Hematopoietic multipotent progenitor cell treated with erythropoietin and hydrocortisone succinate and interleukin-3 and kit ligand, for 6 days (in vitro differentiated cells): ENCODE data around the gene MTMR1.
A peak's percentile ranks its signal among the peaks of the same experiment; 100 is the strongest.

ENCODE experiments used
- DNase-seq: peaks from one replicate; pipeline ENCODE4 v3.0.0-alpha.2; 2015

MTMR1 gene

DNA sequence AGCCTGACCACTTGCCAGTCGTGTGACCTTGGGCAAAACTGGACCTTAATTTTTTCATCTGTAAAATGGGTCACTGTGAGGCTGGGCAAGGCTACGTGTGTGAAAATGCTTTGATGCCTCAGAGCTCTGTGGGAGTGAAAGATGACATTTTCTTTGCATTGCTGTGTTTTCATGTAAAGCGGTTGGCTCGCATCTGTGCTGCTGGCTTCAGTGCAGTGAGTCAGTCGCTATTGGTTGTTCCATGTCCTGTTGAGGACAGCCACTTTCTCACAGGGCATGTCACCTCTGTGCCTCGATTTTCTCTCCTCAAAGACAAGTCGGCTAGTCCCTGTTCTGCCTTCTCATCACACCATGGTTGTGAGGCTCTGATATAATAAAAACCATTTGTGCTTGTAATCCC is 4.4 kb downstream of the MTMR1 start:
- no peak for DNase-seq

DNA sequence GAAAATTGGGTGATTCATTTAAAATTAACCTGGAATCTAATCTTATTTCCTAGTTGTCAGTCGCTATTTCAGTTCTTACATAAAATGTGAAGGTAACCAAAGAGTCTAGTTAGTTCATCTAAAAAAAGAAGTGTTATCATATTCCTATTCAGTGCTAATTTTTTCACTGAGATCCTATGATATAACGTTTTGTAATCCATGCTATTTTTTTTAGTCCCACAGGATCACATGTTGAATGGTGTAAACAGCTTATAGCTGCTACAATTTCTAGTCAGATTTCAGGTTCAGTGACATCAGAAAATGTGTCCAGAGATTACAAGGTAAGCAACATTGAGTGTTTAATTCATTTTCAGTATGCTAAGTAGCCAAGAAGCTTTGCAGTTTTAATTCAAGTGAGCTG is 5.8 kb downstream of the MTMR1 start:
- no peak for DNase-seq

DNA sequence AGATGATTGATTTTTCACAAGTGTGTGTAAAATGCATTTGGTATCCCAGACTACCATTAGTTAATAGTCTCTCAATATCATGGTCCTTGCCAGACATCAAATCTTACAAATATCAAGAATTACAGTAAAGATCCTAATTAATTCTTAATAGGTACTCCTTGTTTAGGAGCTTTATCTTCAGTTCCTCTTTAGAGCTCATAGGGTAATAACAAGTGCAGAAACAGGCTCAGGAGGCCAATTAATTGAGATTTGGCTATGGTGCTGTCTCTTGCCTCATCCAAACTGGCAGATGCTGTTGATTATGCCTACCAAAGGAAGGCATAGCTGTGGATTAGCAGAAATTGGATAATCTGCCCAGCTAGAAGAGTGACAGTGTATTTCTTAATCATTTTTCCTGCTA is 6.9 kb downstream of the MTMR1 start:
- no peak for DNase-seq

DNA sequence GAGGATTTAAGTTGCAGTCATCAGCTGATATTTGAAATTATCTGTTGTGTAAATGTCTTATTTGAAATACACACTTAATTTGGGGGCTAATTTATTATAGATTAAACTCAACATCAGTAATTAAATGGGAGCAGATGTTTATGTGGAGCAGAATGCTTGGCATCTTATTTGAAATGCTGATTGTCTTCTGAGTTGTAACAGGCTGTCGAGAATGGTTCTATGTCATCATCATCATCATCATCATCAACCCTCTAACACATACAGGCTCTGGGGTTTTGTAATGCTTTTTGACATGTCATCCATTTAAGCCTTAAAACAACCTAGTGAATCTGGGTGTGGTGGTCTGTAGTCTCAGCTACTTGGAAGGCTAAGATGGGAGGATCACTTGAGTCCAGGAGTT is 8.2 kb downstream of the MTMR1 start:
- no peak for DNase-seq

DNA sequence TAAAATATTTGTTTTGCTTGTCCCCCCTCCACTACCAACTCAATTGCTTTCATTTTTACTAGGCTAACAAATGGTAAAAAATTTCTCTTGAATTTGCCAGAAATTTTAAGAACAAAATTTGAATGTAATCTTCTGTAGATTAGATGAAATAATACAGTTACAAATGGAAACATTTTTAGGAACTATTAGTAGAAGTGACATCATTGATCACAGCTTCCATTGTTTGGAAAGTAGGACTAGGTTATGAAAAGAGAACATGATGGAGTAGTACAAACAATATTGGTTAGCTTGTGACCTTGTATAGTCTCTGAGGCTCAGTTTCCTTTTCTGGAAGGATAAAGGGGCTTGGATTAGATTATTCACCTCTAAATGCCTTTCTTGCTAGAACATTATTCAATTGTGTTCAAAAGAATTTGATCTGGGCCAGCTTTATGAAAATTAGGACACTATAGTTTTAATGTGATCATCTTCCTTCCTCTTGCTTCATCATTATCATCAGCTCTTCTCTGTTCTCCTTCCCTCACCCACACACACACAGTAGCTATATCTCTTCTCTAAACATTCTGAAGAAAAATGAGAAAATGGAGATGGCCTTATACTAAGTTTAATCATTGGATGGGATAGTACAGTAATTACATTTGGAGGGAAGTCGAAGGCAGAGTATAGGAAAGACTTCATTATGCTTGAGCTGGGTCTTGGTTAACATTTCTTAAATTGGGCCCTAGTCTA is 9.9 kb downstream of the MTMR1 start:
- no peak for DNase-seq

DNA sequence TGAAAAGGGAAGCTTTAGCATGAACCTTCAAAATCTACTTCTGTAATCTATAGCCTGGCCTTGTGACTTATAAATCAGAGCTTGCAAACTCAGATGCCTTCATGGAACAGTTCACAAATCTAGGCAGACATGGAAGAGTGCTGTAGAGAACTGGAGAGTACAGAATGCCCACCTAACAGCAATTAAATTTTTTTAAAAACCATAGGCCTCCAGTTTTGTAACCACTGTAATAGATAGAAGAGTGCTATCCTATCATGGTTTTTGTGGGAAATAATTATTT is 10.4 kb downstream of the MTMR1 start:
- no peak for DNase-seq

DNA sequence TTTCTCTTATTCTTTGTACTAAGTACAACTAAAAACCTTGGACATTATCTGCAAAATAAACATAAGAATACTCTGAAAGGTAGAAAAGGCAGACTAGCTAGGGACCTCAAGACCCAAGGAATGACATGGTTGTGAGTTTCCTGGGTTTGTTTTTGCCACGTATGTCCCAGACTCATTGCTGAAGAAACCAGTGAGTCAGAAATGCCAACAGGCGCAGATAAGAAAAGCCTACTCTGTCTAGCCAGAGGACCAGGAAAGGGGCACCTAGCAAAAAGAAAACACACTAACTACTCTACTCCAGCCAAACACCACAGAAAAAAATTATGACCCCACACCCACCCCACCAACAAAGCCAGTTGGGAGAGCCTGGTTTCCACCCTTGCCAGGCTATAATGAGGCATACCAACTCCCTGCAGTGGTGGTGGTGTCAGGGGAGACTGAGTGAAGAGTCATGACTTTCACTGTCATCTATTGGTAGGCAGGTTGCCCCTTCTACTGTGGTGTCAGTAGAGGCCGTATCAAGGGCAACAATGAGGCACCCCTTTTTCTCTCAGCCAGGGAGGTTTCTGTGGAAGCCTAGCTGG is 10.9 kb downstream of the MTMR1 start:
- DNase-seq: no peak

DNA sequence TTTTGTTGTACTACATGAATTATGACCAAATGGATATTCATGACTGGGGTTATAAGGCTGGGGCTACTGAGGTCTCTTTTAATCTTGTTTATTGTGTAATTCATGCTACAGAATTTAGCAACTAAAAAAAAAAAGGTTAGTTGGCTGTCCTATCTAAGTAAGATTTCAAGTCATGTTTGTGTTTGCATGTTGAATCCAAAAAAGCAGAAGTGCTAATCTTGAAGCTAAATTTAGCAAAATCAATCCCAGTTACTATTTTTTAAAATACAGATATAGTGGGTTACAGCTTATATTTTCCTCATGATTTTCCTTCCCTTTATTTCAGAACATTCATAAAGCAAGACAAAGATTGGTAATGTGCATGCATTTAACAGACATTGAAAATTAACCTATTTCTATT is 19.4 kb downstream of the MTMR1 start:
- no peak for DNase-seq

DNA sequence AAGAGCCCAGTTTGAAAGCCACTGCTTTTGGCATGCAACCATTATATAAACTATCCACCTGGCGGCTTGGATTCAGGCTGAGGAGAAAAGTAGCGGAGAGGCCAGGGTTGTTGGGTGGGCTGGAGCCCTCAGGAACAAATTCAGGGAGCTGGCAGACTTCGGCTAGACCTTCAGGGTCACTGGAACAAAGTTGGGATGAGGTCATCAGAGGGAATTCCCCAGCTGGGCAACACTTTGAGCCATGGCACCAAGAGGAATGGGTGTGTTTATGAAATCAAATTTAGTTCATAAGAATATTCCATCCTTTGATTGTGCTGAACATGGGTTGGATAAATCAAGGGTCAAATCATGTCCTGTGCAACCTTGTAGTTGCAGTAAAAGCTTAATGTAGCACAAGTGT is 22.0 kb downstream of the MTMR1 start:
- no peak for DNase-seq

DNA sequence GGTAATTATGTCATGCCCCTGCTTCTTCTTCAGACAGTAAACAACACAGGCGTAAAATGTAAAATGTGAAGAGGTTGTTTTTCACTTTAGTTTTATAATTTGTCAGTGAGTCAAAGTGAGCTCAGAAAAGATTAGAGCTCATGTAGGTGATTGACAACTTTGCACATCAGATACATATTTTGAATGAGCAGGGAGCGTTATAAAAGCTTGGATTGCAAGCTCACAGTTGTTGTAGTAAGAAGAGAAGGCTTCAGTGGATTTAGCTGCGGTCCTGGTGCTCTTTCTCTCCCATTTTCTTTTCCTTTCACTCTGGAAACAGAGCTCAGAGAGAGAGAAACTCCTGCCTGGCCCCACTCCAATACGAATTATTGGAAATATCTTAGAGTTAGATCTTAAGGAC is 26.4 kb downstream of the MTMR1 start:
- DNase-seq: no peak

DNA sequence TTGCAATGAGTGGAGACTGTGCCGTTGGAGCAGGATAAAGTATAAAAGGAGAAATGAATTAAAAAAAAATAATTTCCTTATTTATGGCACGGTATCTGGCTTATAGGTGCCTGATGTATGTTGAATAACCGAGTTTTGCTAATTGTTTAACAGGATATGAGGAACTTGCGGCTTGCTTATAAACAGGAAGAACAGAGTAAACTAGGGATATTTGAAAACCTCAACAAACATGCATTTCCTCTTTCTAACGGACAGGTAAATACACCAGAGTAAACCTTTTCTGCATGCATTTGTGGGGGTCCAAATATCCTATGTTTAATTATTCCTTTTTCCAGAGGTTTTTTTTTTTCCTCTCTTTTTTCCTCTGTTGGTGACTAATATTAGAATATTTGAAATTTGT is 36.8 kb downstream of the MTMR1 start:
- no peak for DNase-seq

DNA sequence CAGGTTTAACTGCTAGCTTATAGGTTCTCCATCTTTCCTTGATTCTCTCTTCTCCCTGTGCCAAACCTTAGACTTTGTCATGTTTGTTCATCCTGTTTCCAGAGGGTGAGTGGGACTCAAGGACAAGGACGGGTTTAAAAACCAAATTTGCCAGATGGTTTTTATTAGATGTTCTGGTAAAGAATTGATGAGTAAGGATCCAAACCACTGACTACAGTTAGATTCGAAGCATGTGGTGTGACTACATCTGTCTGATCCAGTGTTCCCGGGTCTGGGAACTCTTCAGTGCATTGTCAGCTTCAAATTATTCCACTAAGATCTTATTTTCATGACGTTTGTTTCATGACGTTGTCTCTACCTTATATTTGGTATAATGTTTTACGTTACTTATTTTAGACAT is 37.5 kb downstream of the MTMR1 start:
- DNase-seq: no peak

DNA sequence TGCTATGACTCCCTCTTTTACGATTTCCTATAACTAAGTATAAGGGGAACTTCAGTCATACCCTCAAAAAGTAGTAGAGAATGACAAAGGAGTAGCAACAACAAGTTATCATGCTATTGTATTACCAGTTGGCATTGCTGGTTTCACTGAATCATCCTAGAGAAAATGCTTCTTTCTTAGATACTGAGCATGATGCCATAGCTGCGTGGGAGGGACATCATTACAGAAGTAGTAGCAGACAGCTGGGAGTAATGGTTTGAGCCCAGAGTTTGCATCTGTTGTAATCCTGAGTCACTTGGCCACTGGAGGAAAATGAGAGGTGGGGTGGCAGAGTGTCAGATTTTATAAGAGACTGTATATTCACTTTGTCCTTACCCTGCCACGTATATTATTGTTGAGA is 38.6 kb downstream of the MTMR1 start:
- DNase-seq: no peak

DNA sequence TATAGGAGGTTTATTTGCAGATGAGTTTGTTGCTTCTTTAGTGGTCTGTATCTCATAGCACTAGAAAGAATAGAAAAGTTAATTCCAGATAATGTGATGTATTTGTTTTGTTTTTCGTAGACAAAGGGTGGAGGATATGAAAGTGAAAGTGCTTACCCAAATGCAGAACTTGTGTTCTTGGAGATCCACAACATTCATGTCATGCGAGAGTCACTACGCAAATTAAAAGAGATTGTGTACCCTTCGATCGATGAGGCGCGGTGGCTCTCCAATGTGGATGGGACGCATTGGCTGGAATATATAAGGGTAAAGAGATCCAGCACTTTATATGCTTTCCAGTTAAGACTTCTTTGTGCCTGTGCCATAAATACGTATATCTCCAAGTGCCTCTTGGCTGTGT is 43.3 kb downstream of the MTMR1 start:
- DNase-seq: peak; percentile 7

DNA sequence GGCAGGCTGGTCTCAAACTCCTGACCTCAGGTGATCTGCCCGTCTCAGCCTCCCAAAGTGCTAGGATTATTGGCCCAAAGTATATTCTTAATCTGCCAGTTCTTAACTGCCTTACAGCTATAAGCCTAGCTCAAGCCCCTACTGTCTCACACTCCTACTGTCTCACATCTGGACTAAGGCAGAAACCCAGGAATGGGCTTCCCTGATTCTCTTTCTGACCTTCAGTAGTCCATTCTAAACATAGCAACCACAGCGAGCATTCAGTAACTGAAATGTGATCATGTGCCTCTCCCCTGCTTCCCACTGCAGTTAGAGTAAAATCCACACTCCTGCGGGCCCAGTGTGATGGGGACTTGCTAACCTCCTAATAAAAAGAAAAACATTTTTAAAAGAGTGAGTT is 58.9 kb downstream of the MTMR1 start:
- DNase-seq: no peak

DNA sequence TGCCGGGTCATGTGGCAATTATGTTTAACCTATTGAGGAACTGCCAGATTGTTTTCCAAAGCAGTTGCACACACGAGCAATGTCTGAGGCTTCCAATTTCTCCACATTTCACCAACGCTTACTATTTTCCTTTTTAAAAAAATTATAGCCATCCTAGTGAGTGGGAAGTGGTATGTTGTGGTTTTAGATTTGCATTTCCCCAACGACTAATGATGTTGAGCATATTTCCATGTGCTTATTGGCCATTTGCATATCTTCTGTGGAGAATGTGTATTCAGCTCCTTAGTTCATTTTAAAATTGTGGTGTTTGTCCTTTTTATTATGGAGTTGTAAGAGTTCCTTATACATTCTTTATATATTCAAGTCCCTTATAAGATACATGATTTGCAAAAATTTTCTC is 60.2 kb downstream of the MTMR1 start:
- DNase-seq: no peak

DNA sequence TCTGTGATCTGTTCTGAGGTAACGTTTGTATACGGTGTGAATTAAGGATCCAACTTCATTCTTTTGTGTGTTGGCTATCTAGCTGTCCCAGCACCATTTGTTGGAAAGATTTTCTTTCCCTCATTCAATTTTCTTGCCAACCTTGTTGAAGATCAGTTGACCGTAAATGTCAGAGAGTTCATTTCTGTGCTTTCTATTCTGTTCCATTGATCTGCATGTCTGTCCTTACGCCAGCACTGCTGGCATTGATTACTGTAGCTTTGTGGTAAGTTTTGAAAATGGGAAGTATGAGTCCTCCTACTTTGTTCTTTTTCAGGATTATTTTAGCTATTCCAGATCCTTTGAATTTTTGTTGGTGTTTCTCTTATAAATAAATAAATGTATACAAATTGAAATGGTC is 60.8 kb downstream of the MTMR1 start:
- no peak for DNase-seq

DNA sequence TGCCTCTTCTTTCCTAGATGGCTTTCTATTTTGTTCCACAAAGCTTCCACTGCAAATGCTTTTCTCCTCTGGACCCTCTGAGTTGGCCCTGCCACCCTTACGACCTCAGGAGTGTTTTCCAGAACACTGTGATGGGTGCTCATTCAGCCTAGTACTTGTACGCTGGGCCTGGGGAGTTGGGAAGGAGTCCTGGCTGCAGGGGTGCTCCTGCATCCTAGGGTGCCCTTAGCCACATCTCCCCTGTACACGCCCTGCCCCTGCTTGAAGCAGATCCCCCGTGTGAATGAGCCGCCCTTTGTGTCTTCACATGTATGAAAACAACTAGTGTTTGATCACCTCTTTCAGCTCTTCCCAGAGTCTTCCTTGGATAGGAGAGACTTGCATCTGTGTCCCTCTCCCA is 64.2 kb downstream of the MTMR1 start:
- DNase-seq: no peak

DNA sequence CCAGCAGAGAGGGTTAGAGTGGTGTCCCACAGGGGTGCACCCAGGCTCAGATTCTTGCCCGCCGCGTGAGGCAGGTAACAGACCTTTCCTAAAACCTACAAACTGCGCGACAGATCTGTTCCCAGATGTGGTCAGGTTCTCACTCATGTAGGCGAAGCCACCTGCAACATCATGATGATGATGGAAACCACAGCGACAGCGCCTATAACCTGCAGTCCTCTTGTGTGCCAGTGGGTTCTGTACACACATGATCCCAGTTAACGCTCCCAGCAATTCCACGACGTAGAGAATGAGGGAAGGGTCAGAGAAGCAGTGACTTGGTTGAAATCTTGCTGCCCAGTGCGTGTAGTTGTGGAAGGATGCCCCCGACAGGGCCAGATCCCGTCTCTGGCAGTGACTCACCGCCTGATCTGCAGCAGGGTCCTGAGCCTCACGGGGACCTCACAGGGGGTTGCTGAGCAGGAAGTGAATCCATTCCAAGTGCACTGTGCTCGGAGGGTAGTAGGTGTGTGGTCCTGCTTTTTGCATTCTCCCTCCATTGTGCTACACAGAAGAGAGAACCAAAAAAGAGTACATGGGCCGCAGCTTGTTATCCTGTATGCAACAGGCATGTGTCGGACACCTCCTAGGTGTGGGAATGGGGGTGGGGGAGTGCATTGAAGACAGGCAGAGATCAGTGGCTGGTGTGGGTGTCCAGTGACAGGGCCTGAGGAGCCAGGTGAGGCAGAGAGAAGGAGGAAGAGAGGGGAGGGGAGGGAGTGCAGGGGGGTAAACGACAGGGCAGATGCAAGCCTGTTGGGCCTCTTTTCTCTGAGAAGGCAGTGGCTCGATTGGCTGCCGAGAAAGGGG is 66.6 kb downstream of the MTMR1 start:
- DNase-seq: no peak

DNA sequence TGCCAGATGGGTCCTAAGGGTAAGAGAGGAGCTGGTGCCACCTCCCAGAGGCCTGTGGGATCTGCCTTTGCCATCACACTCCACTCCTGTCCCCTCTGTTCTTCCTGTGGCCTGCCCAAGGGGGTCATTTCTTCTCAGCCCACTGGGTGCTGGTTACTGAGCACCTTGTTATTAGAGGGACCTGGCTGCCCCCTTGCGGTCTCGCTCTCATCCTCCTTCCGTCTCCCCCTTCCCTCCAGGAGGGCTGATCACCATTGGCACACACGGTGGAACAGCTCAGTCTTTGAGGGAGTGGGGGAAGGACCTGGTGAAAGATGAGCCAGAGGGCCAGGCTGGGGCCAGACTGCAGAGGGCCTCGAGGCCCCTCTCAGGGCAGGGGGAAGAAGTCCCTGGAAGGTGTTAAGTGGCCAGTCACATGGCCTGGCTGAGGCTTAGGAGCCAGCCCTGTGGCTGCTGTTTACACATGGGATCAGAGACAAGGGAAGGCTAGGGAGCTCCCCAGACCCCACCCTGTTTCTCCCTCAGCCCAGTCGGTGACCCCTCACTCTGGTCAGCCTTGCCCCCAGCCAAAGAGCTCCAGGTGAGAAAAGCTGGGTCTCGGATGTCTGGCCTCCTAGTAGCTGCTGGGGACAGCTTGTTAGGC is 68.1 kb downstream of the MTMR1 start:
- no peak for DNase-seq

DNA sequence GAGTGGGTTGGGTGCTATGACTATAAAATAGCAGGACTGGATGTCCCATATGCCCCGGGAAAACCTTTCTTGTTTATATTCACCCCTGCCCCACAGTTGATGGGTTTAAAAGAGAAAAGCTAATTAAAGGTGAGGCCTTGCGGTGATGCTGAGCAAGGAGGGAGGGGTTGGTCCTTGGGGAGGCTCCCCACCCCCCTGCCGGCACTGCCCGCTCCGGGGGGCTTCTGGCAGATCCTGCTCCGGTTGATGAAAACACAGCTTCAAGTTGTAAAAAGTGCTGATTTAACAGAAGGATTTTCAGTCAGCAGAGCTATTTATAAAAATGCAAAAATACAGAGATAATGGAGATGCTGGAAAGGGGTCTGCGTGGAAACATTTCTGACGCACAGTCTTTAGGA is 68.6 kb downstream of the MTMR1 start:
- no peak for DNase-seq

DNA sequence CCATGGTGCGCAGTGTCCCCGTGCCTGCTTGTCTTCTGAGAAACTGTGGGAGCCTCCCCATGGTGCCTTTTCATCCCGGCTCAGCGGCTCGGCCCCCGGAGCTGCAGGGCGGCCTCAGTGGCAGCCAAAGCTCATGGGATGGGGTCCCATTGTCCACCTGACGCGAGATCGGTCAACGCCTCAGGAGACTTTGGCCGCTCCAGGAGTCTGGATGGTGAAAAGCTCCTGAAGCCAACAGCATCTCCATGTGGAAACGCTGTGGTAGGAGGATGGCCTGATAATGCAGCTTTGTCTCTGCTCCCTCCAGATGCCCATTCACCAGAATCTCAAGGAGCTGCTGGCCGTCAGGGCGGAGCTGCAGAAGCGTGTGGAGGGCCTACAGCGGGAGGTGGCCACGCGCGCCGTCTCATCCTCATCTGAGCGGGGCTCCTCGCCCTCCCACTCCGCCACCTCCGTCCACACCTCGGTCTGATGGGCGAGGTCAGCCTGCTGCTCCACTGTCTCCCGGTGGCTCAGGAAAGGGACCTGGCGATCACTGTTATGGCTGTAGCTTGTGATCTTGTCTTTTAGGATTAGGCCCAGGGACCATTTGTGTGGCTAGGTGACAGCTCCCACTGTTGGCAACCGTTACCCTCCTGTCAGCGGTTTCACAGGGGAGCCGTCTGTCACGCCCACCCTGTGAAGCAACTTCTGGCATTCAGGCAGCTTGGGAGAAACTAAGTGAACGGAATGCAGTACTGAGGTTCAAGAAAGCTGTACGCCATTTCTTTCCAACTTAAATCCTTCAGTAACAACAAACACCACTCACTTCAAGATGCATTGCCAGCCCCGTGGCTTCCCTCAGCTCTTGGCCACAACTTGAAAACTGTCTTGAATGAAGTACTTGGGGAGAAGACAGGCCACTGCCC is 69.3 kb downstream of the MTMR1 start:
- DNase-seq: no peak

DNA sequence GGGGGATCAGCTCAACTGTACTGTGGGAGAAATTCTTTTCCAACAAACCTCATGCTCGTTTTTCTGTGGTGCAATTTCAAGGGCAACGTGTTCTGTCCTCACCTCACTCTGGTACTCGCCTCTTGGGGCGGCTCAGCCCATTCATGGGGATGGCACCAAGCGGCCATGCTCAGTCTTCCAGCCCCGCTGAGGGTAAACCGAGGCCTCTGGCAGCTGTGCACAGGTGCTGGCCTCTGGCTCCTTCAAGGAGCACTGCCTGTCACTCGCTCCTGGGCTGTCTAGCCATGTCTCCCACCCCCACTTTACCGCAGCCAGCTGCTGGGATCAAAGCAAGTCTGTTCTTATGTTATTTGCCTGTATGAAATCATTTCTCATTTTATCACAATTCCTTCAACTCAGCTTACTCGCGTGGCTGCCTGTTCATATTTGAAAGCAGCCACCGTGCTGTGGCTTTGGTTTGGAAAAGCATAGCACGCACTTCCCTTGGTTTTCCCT is 70.2 kb downstream of the MTMR1 start:
- no peak for DNase-seq
